H9 (cell line): ENCODE results near the gene TRAK1. TPM values are rescaled to one million over a fixed set of nuclear protein-coding genes. Genes with fewer than 3 reads are reported as not detected.

Experiments used
- DNase-seq: peaks from one replicate; pipeline ENCODE4 v3.0.0-alpha.2; 2017
- H2AFZ ChIP-seq: one replicate; pipeline ENCODE4 v1.6.1; 2013; ENCODE audit warnings: mild to moderate bottlenecking, low read length, control low read depth, moderate library complexity
- H2AK5ac ChIP-seq: 2 replicates; pipeline ENCODE4 v1.6.1; 2013; ENCODE audit warnings: low read length, control low read depth, mixed read lengths; ENCODE audit not compliant: insufficient read length
- H2BK120ac ChIP-seq: one replicate; pipeline ENCODE4 v1.6.1; 2013; ENCODE audit warnings: low read depth, mild to moderate bottlenecking, low read length, control low read depth, inconsistent platforms; ENCODE audit not compliant: poor library complexity, severe bottlenecking
- H2BK12ac ChIP-seq: 2 replicates; pipeline ENCODE4 v1.6.1; 2013; ENCODE audit warnings: low read length, control low read depth, mixed read lengths, low read depth; ENCODE audit not compliant: insufficient read length
- H2BK15ac ChIP-seq: 2 replicates; pipeline ENCODE4 v1.6.1; 2013; ENCODE audit warnings: low read depth, low read length, control low read depth
- H2BK20ac ChIP-seq: one replicate; pipeline ENCODE4 v1.6.1; 2013; ENCODE audit warnings: low read depth, mild to moderate bottlenecking, low read length, control low read depth, inconsistent platforms; ENCODE audit not compliant: poor library complexity, severe bottlenecking
- H2BK5ac ChIP-seq: 2 replicates; pipeline ENCODE4 v1.6.1; 2013; ENCODE audit warnings: low read length, control low read depth, mixed read lengths; ENCODE audit not compliant: insufficient read length
- H3K14ac ChIP-seq: 2 replicates; pipeline ENCODE4 v1.6.1; 2013; ENCODE audit warnings: low read length, control low read depth; ENCODE audit not compliant: insufficient read depth
- H3K18ac ChIP-seq: 2 replicates; pipeline ENCODE4 v1.6.1; 2013; ENCODE audit warnings: low read depth, mild to moderate bottlenecking, mixed read lengths, low read length, control low read depth; ENCODE audit not compliant: insufficient read length
- H3K23ac ChIP-seq: 2 replicates; pipeline ENCODE4 v1.6.1; 2013; ENCODE audit warnings: low read length, control low read depth, mixed read lengths, low read depth; ENCODE audit not compliant: insufficient read length
- H3K23me2 ChIP-seq: 2 replicates; pipeline ENCODE4 v1.6.1; 2013; ENCODE audit warnings: low read depth, mild to moderate bottlenecking, mixed read lengths, low read length, control low read depth; ENCODE audit not compliant: insufficient read length, poor library complexity, severe bottlenecking
- H3K27ac ChIP-seq: 2 replicates; pipeline ENCODE4 v1.5.1; 2013; ENCODE audit warnings: low read length, control low read depth, mixed read lengths, low read depth; ENCODE audit not compliant: insufficient read length
- H3K27me3 ChIP-seq: 2 replicates; pipeline ENCODE4 v1.6.1; 2013; ENCODE audit warnings: low read length, control low read depth, inconsistent platforms; ENCODE audit not compliant: insufficient read depth
- H3K4ac ChIP-seq: 2 replicates; pipeline ENCODE4 v1.6.1; 2013; ENCODE audit warnings: low read depth, mild to moderate bottlenecking, control low read depth, inconsistent platforms, low read length, moderate library complexity
- H3K4me1 ChIP-seq: 2 replicates; pipeline ENCODE4 v1.6.1; 2013; ENCODE audit warnings: low read length, control low read depth, inconsistent platforms; ENCODE audit not compliant: insufficient read depth
- H3K4me2 ChIP-seq: 2 replicates; pipeline ENCODE4 v1.6.1; 2013; ENCODE audit warnings: low read length, control low read depth, mixed read lengths; ENCODE audit not compliant: insufficient read length, insufficient read depth
- H3K56ac ChIP-seq: 2 replicates; pipeline ENCODE4 v1.6.1; 2013; ENCODE audit warnings: low read depth, mild to moderate bottlenecking, mixed read lengths, low read length, control low read depth; ENCODE audit not compliant: insufficient read length
- H3K79me1 ChIP-seq: 2 replicates; pipeline ENCODE4 v1.6.1; 2013; ENCODE audit warnings: low read depth, mild to moderate bottlenecking, moderate library complexity, low read length, control low read depth, inconsistent platforms; ENCODE audit not compliant: insufficient read depth, poor library complexity, severe bottlenecking
- H3K79me2 ChIP-seq: 2 replicates; pipeline ENCODE4 v1.6.1; 2013; ENCODE audit warnings: low read length, control low read depth, inconsistent platforms; ENCODE audit not compliant: insufficient read depth
- H3K9ac ChIP-seq: 2 replicates; pipeline ENCODE4 v1.6.1; 2013; ENCODE audit warnings: low read length, control low read depth, mixed read lengths; ENCODE audit not compliant: insufficient read length; ENCODE audit errors: extremely low read depth
- H3K9me3 ChIP-seq: one replicate; pipeline ENCODE4 v1.6.1; 2013; ENCODE audit warnings: low read depth, low read length, inconsistent platforms; ENCODE audit not compliant: control insufficient read depth
- H3T11ph ChIP-seq: one replicate; pipeline ENCODE4 v1.6.1; 2013; ENCODE audit warnings: mild to moderate bottlenecking, low read length, control low read depth, inconsistent platforms
- H4K20me1 ChIP-seq: one replicate; pipeline ENCODE4 v1.6.1; 2013; ENCODE audit not compliant: control insufficient read depth, insufficient read length, insufficient read depth
- H4K5ac ChIP-seq: 2 replicates; pipeline ENCODE4 v1.6.1; 2013; ENCODE audit warnings: low read depth, mild to moderate bottlenecking, mixed read lengths, low read length, control low read depth; ENCODE audit not compliant: insufficient read length
- H4K8ac ChIP-seq: replicated peaks from 2 replicates; pipeline ENCODE4 v1.6.1; 2013; ENCODE audit warnings: low read length, control low read depth, mixed read lengths, low read depth; ENCODE audit not compliant: insufficient read length
- H4K91ac ChIP-seq: 2 replicates; pipeline ENCODE4 v1.6.1; 2013; ENCODE audit warnings: low read depth, mild to moderate bottlenecking, moderate library complexity, mixed read lengths, low read length, control low read depth; ENCODE audit not compliant: insufficient read length
- H3K27ac Mint-ChIP-seq, 3 experiments: 2 replicates in 2 of 3; 3 replicates in 1 of 3; pipeline ENCODE4 v1.8.0; 2020 to 2021; ENCODE audit warnings: mixed read lengths in 3 of 3, mild to moderate bottlenecking in 1 of 3, moderate library complexity in 1 of 3
- H3K27me3 Mint-ChIP-seq: 2 replicates; pipeline ENCODE4 v1.8.0; 2021; ENCODE audit warnings: low read depth, mild to moderate bottlenecking, moderate library complexity, mixed read lengths
- H3K36me3 Mint-ChIP-seq, 3 experiments: 2 replicates in 2 of 3; 3 replicates in 1 of 3; pipeline ENCODE4 v1.8.0; 2020 to 2021; ENCODE audit warnings: low read depth in 3 of 3, mixed read lengths in 3 of 3; ENCODE audit not compliant: insufficient read depth in 1 of 3
- H3K4me1 Mint-ChIP-seq, 2 experiments: 2 replicates each; pipeline ENCODE4 v1.8.0; 2020; ENCODE audit warnings: mixed read lengths in 2 of 2
- H3K4me3 Mint-ChIP-seq, 2 experiments: 2 replicates in 1 of 2; 3 replicates in 1 of 2; pipeline ENCODE4 v1.8.0; 2020 to 2021; ENCODE audit warnings: mild to moderate bottlenecking in 2 of 2, mixed read lengths in 2 of 2, moderate library complexity in 1 of 2
- H3K9me3 Mint-ChIP-seq, 2 experiments: 2 replicates in 1 of 2; 3 replicates in 1 of 2; pipeline ENCODE4 v1.8.0; 2020; ENCODE audit warnings: mild to moderate bottlenecking in 2 of 2, mixed read lengths in 2 of 2, moderate library complexity in 1 of 2
- CTCF ChIP-seq: fragments of 200-600 bp; sonication (generic); conservative IDR thresholded peaks from 3 replicates; pipeline ENCODE4 v1.8.0; 2021; ENCODE audit warnings: antibody characterized with exemption, mild to moderate bottlenecking
- WGBS: extraction: QIAGEN DNeasy Blood & Tissue Kit; methylation state at CpG from one replicate; pipeline ENCODE4 v1.1.7; 2013; ENCODE audit warnings: missing lambda C conversion rate, low lambda C conversion rate, mixed read lengths; ENCODE audit not compliant: insufficient read length; ENCODE audit errors: extremely low coverage; 5-methylcytosine and 5-hydroxymethylcytosine counted together
- total RNA-seq: library from RNA; stranded (reverse); gene quantifications from 2 replicates; pipeline ENCODE4 v1.2.1, GENCODE V29; 2021

The TRAK1 gene
- total RNA-seq, 1 experiment from 2014 or later: 34.2 TPM

- no peak overlapping the region for H3K18ac ChIP-seq
- H3K9ac ChIP-seq: no peak overlapping the region
- H3K4ac ChIP-seq: no peak overlapping the region
- no peak overlapping the region for H2BK120ac ChIP-seq
- Mint-ChIP-seq H3K27me3 (no peaks in the 10 kb centered on the region; the same call in 1 of the 2 replicates), H3K4me1 (peaks cover 17 to 21% of the 10 kb centered on the region in 2 experiments), H3K4me3 (no peak overlapping the region), H3K9me3 (no peaks in the 10 kb centered on the region), H3K27ac (no peak overlapping the region; a peak in 1 of 7 replicates), H3K36me3 (no peaks in the 10 kb centered on the region)
- H2BK20ac ChIP-seq: no peak overlapping the region
- H3K23me2 ChIP-seq: no peaks in the 10 kb centered on the region
- H4K91ac ChIP-seq: no peak overlapping the region
- H3K79me2 ChIP-seq: 0 out of 2 replicates have a peak, but pooled peaks cover 2% of the 10 kb centered on the region
- H2BK5ac ChIP-seq: no peak overlapping the region
- no peak overlapping the region for H2BK15ac ChIP-seq
- H3K4me2 ChIP-seq: no peak overlapping the region
- no peak overlapping the region for H3K14ac ChIP-seq
- no peaks in the 10 kb centered on the region; the same call in 1 of the 2 replicates for H3K4me1 ChIP-seq
- no peak overlapping the region for H3K27ac ChIP-seq
- DNase-seq: no peak
- no CpG with 5 or more reads among the region's 5 CpGs for WGBS
- no peaks in the 10 kb centered on the region for H4K20me1 ChIP-seq
- H4K8ac ChIP-seq: no peak overlapping the region
- H4K5ac ChIP-seq: no peak overlapping the region
- H3K27me3 ChIP-seq: no peaks in the 10 kb centered on the region
- H2AK5ac ChIP-seq: no peak overlapping the region
- no peak overlapping the region for H2BK12ac ChIP-seq
- H3K23ac ChIP-seq: no peak overlapping the region
- H3K56ac ChIP-seq: no peak overlapping the region
- H2AFZ ChIP-seq: no peak overlapping the region
- no peaks in the 10 kb centered on the region for H3K9me3 ChIP-seq
- no peak for TF ChIP-seq CTCF
- H3K79me1 ChIP-seq: no peaks in the 10 kb centered on the region
- H3T11ph ChIP-seq: no peak overlapping the region
These were observed 42.5 kb downstream of the TRAK1 start for GRCh38 chr3:42133500-42134298.
